K562 (cell line): ENCODE results near the gene FSD1L. TPM values are rescaled to one million over a fixed set of nuclear protein-coding genes. Genes with fewer than 3 reads are reported as not detected.

Experiments
- ATAC-seq: fragments of 200-7000 bp; cut with Tn5 transposase; 3 replicates; pipeline ENCODE4 v1.9.1; 2020; ENCODE audit warnings: moderate library complexity
- BruUV-seq: library from RNA; stranded (reverse); fragments of 400-500 nt; replicated peaks from 2 replicates; lab custom pipeline; 2021; lab: Mats Ljungman, UMichigan
- CTCF ChIA-PET: fragments of 300-600 bp; formaldehyde crosslinking; extraction: SDS; loops from one replicate; lab custom pipeline; 2021; ENCODE audit warnings: low intra/inter-chr PET ratio; lab: Yijun Ruan, JAX
- POLR2A ChIA-PET: fragments of 300-600, 350-650 bp; sonication (Branson Sonifier 250); formaldehyde crosslinking; extraction: SDS; loops from one replicate; lab custom pipeline; 2021; ENCODE audit warnings: antibody characterized with exemption, inconsistent platforms; lab: Yijun Ruan, JAX
- DNase-seq, 4 experiments: peaks; one replicate each; pipeline versions ENCODE4 v3.0.0 to v3.0.0-alpha.2; 2011 to 2018; ENCODE audit warnings: low spot score in 3 of 4, mixed read lengths in 3 of 4; ENCODE audit errors: extremely low read depth in 1 of 4
- FAIRE-seq: peaks from 2 replicates; lab custom pipeline; 2011; peaks lifted over from hg19 to GRCh38; lab: Jason Lieb, UNC
- H2AFZ ChIP-seq: 2 replicates; pipeline ENCODE4 v1.6.0; 2011; ENCODE audit warnings: low read depth, low read length, control low read depth, inconsistent platforms
- H3K27ac ChIP-seq: fragments of 200-600 bp; 3 replicates; pipeline ENCODE4 v1.8.0; 2011; ENCODE audit warnings: low read depth, mild to moderate bottlenecking, control low read depth, inconsistent platforms, low read length, moderate library complexity, mixed read lengths; ENCODE audit errors: extremely low read depth
- H3K27me3 ChIP-seq, 2 experiments: fragments of 300-600 bp in 1 of 2; 2 replicates in 1 of 2; 3 replicates in 1 of 2; pipeline versions ENCODE4 v1.6.0 to v1.8.0; 2011; ENCODE audit warnings: inconsistent platforms in 2 of 2, low read length in 2 of 2, mild to moderate bottlenecking in 1 of 2, mixed read lengths in 1 of 2, moderate library complexity in 1 of 2; ENCODE audit not compliant: control insufficient read depth in 2 of 2, insufficient read depth in 2 of 2
- H3K36me3 ChIP-seq: fragments of 300-600 bp; 3 replicates; pipeline ENCODE4 v1.8.0; 2011; ENCODE audit warnings: mild to moderate bottlenecking, low read length, inconsistent platforms; ENCODE audit not compliant: control insufficient read depth, insufficient read depth
- H3K4me1 ChIP-seq, 2 experiments: fragments of 200-600 bp in 1 of 2; replicated peaks in 1 of 2; 2 replicates in 1 of 2; 3 replicates in 1 of 2; pipeline versions ENCODE4 v1.5.1 to v1.8.0; 2011; ENCODE audit warnings: inconsistent platforms in 2 of 2, low read length in 2 of 2, mild to moderate bottlenecking in 1 of 2, mixed read lengths in 1 of 2, moderate library complexity in 1 of 2; ENCODE audit not compliant: control insufficient read depth in 2 of 2, insufficient read depth in 2 of 2
- H3K4me2 ChIP-seq: 2 replicates; pipeline ENCODE4 v1.6.1; 2011; ENCODE audit warnings: low read length, control low read depth, inconsistent platforms, mixed read lengths; ENCODE audit not compliant: insufficient read depth
- H3K4me3 ChIP-seq: fragments of 200-600 bp; sonication (generic), shearing (Covaris generic); 2 replicates; pipeline ENCODE4 v1.5.1; 2016; ENCODE audit warnings: control low read depth, inconsistent platforms
- H3K79me2 ChIP-seq: fragments of 200-600 bp; 3 replicates; pipeline ENCODE4 v1.8.0; 2011; ENCODE audit warnings: low read length, inconsistent platforms; ENCODE audit not compliant: control insufficient read depth, insufficient read depth
- H3K9ac ChIP-seq, 2 experiments: 2 replicates each; pipeline versions ENCODE4 v1.6.0 to v1.6.1; 2011; ENCODE audit warnings: low read depth in 2 of 2, low read length in 2 of 2, control low read depth in 1 of 2, inconsistent platforms in 1 of 2, mild to moderate bottlenecking in 1 of 2, mixed read lengths in 1 of 2; ENCODE audit not compliant: insufficient read depth in 1 of 2
- H3K9me1 ChIP-seq: one replicate; pipeline ENCODE4 v1.6.0; 2011; ENCODE audit warnings: inconsistent platforms, mild to moderate bottlenecking, low read length, moderate library complexity; ENCODE audit not compliant: control insufficient read depth, insufficient read depth
- H3K9me3 ChIP-seq: replicated peaks from 2 replicates; pipeline ENCODE4 v1.5.1; 2011; ENCODE audit warnings: low read depth, low read length, inconsistent platforms; ENCODE audit not compliant: control insufficient read depth, insufficient read depth
- H4K20me1 ChIP-seq: replicated peaks from 2 replicates; pipeline ENCODE4 v1.6.1; 2011; ENCODE audit warnings: low read length, inconsistent platforms, mixed read lengths; ENCODE audit not compliant: control insufficient read depth, insufficient read depth
- ARID2 ChIP-seq: fragments of 450-650 bp; IDR thresholded peaks from 2 replicates; pipeline ENCODE4 v1.6.1; 2017; ENCODE audit warnings: antibody characterized with exemption, mild to moderate bottlenecking
- BRD4 ChIP-seq: fragments of 200-600 bp; sonication (generic); IDR thresholded peaks from 2 replicates; pipeline ENCODE4 v1.6.1; 2017; ENCODE audit warnings: inconsistent platforms
- GABPA ChIP-seq: fragments of 200-800 bp; sonication (Bioruptor generic); conservative IDR thresholded peaks from 2 replicates; pipeline ENCODE4 v1.6.1; 2016; ENCODE audit warnings: low read depth, missing genetic modification characterization, missing compliant biosample characterization
- MAFF ChIP-seq: IDR thresholded peaks from 2 replicates; pipeline ENCODE4 v1.6.1; 2012; ENCODE audit warnings: low read length, improper control_type of control experiment
- NR2C1 ChIP-seq, 2 experiments: fragments of 450-650 bp; IDR thresholded peaks; 2 replicates each; pipeline ENCODE4 v1.6.1; 2017; ENCODE audit warnings: mild to moderate bottlenecking in 2 of 2, antibody characterized with exemption in 1 of 2, inconsistent platforms in 1 of 2, missing compliant biosample characterization in 1 of 2, missing genetic modification characterization in 1 of 2
- ZFP91 ChIP-seq: sonication (generic); formaldehyde crosslinking; IDR thresholded peaks from 2 replicates; pipeline ENCODE4 v1.8.0; 2022; ENCODE audit warnings: mild to moderate bottlenecking, missing genetic modification reagents
- WGBS: fragments of 100-300 bp; shearing (Covaris generic); methylation state at CpG from one replicate; pipeline ENCODE4 v1.1.6; 2016; ENCODE audit warnings: low coverage, mixed read lengths; ENCODE audit not compliant: insufficient coverage; ENCODE audit errors: missing lambda C conversion rate; 5-methylcytosine and 5-hydroxymethylcytosine counted together
- in situ Hi-C: fragments of 300-500 bp; cut with MboI; formaldehyde crosslinking; loops from 4 replicates; pipeline ENCODE4 v1.15.0; 2018; ENCODE audit warnings: inconsistent platforms, mixed read lengths
- intact Hi-C: fragments of 100-400 bp; cut with micrococcal nuclease; formaldehyde crosslinking; loops from 2 replicates; pipeline ENCODE4 v1.14.2; 2022
- polyA plus RNA-seq, 8 experiments: library from polyadenylated mRNA; depleted of rRNA in 4 of 8; stranded (reverse) in 5 of 8; unstranded in 3 of 8; fragments of >200 nt; fragmentation: Nextera tagmentation in 2 of 8; fragmentation: Illumina TruSeq in 1 of 8; extraction: Ambion mirVana in 2 of 8; extraction: Trizol in 1 of 8; gene quantifications; 2 replicates each; pipeline versions ENCODE4 v1.2.1 to v1.2.3, GENCODE V29; 2011 to 2014; ENCODE audit warnings: inconsistent platforms in 1 of 8, missing spikeins in 1 of 8
- total RNA-seq, 7 experiments: library from RNA; depleted of rRNA in 6 of 7; stranded (reverse); fragments of >200 nt in 6 of 7; fragmentation: Illumina TruSeq in 2 of 7; extraction: Trizol in 2 of 7; gene quantifications; 2 replicates each; pipeline versions ENCODE4 v1.2.1 to v1.2.3, GENCODE V29; 2011 to 2021; ENCODE audit warnings: low replicate concordance in 1 of 7
- TF ChIP-seq, protein P1 (sequence below): sonication (generic); formaldehyde crosslinking; IDR thresholded peaks from 2 replicates; pipeline ENCODE4 v1.8.0; 2023; ENCODE audit warnings: mild to moderate bottlenecking, missing genetic modification reagents
- TF ChIP-seq, protein P2 (sequence below): fragments of 450-650 bp; IDR thresholded peaks from 2 replicates; pipeline ENCODE4 v1.6.1; 2017; ENCODE audit warnings: antibody characterized with exemption, mild to moderate bottlenecking

FSD1L gene
- total and polyA plus RNA-seq, 9 of the 15 experiments (the other 6 are each of a cell fraction or from before 2014, with no cell fraction given), result 0.95 to 4.2 (median 2.1) TPM

DNA sequence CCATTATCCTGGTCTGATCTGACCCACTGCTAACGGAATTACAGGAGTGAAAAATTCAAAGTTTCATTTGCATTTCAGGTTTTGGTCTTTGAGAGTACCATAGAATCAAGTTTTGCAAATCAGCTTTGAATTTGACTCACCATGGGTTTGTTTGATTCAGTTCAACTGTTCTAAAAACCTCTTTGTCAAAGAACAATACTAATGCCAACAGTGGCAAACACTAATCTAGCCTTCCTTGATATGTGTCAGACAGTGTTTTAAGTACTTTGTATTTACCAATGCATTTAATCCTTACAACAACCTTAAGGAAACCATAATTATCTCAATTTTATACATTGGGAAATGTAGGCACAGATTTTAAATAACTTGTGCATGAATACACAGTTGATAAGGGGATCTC, 10.1 kb upstream of the FSD1L start:
- ChIA-PET POLR2A (interaction anchor here (1.1 to 1.3 kb wide), 2 partner anchors 8 kb away, joined by 3 to 4 read pairs; no protein-coding TSS in a partner anchor), CTCF (no interaction called here)
- Histone ChIP-seq H3K9me3 (no peaks in the 10 kb centered on the region), H3K9me1 (no peaks in the 10 kb centered on the region), H3K79me2 (no peaks in the 10 kb centered on the region), H3K27me3 (no peaks in the 10 kb centered on the region), H3K4me3 (no peak overlapping the region), H3K27ac (no peak overlapping the region), H4K20me1 (no peaks in the 10 kb centered on the region), H3K4me1 (no peaks in the 10 kb centered on the region; a peak in 1 of 5 replicates), H2AFZ (0 out of 2 replicates have a peak overlapping the region, but pooled peaks have one; percentile 47), H3K36me3 (no peaks in the 10 kb centered on the region), H3K9ac (no peak overlapping the region), H3K4me2 (no peak overlapping the region)
- DNase-seq (no peak), ATAC-seq (no peak), FAIRE-seq (no peak)
- intact Hi-C loops, result no loop called here
- no TSS peak for BruUV-seq
- in situ Hi-C loops, result no loop called here
- 6% methylated on average over 1 of the region's 1 CpG for WGBS
- TF ChIP-seq BRD4 (no peak), GABPA (no peak), ZFP91 (CRISPR knock-in tag) (no peak), MAFF (no peak), ARID2 (no peak), NR2C1 (IDR thresholded peaks at IDR 0.05) (no peak), NR2C1 (tag; IDR thresholded peaks at IDR 0.05) (no peak)
- TF ChIP-seq, protein P1, sequence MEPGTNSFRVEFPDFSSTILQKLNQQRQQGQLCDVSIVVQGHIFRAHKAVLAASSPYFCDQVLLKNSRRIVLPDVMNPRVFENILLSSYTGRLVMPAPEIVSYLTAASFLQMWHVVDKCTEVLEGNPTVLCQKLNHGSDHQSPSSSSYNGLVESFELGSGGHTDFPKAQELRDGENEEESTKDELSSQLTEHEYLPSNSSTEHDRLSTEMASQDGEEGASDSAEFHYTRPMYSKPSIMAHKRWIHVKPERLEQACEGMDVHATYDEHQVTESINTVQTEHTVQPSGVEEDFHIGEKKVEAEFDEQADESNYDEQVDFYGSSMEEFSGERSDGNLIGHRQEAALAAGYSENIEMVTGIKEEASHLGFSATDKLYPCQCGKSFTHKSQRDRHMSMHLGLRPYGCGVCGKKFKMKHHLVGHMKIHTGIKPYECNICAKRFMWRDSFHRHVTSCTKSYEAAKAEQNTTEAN (CRISPR knock-in tag), result no peak
- TF ChIP-seq, protein P2, sequence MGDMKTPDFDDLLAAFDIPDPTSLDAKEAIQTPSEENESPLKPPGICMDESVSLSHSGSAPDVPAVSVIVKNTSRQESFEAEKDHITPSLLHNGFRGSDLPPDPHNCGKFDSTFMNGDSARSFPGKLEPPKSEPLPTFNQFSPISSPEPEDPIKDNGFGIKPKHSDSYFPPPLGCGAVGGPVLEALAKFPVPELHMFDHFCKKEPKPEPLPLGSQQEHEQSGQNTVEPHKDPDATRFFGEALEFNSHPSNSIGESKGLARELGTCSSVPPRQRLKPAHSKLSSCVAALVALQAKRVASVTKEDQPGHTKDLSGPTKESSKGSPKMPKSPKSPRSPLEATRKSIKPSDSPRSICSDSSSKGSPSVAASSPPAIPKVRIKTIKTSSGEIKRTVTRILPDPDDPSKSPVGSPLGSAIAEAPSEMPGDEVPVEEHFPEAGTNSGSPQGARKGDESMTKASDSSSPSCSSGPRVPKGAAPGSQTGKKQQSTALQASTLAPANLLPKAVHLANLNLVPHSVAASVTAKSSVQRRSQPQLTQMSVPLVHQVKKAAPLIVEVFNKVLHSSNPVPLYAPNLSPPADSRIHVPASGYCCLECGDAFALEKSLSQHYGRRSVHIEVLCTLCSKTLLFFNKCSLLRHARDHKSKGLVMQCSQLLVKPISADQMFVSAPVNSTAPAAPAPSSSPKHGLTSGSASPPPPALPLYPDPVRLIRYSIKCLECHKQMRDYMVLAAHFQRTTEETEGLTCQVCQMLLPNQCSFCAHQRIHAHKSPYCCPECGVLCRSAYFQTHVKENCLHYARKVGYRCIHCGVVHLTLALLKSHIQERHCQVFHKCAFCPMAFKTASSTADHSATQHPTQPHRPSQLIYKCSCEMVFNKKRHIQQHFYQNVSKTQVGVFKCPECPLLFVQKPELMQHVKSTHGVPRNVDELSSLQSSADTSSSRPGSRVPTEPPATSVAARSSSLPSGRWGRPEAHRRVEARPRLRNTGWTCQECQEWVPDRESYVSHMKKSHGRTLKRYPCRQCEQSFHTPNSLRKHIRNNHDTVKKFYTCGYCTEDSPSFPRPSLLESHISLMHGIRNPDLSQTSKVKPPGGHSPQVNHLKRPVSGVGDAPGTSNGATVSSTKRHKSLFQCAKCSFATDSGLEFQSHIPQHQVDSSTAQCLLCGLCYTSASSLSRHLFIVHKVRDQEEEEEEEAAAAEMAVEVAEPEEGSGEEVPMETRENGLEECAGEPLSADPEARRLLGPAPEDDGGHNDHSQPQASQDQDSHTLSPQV, result no peak
